Lung (tissue), 12 donors: ENCODE results near the gene FAM161B. TPM values are rescaled to one million over a fixed set of nuclear protein-coding genes. Genes with fewer than 3 reads are reported as not detected.
A peak's percentile ranks its signal among the peaks of the same experiment; 100 is the strongest.

ENCODE experiments used
- ATAC-seq: fragments of 200-7000 bp; cut with Tn5 transposase; one replicate; pipeline ENCODE4 v1.9.1; 2020; ENCODE audit warnings: moderate number of reproducible peaks; ENCODE audit not compliant: insufficient read depth, low FRiP score
- DNase-seq, 3 donors: peaks; one replicate each; pipeline ENCODE4 v3.0.0-alpha.2; 2013 to 2017
- H3K27ac ChIP-seq, 2 donors: one replicate each; pipeline ENCODE4 v1.5.1; 2013; ENCODE audit warnings: mild to moderate bottlenecking in 2 of 2, moderate library complexity in 2 of 2, control low read depth in 1 of 2, inconsistent platforms in 1 of 2, low read depth in 1 of 2, low read length in 1 of 2
- H3K27me3 ChIP-seq, 3 donors: one replicate each; pipeline ENCODE4 v1.5.1; 2013; ENCODE audit warnings: low read length in 2 of 3; ENCODE audit not compliant: control insufficient read depth in 3 of 3, insufficient read depth in 3 of 3
- H3K36me3 ChIP-seq, 4 donors: one replicate each; pipeline ENCODE4 v1.5.1; 2013; ENCODE audit warnings: low read length in 4 of 4, mild to moderate bottlenecking in 1 of 4, moderate library complexity in 1 of 4; ENCODE audit not compliant: control insufficient read depth in 4 of 4, insufficient read depth in 4 of 4
- H3K4me1 ChIP-seq, 5 donors: one replicate each; pipeline ENCODE4 v1.5.1; 2013; ENCODE audit warnings: low read length in 5 of 5, mild to moderate bottlenecking in 2 of 5, moderate library complexity in 1 of 5; ENCODE audit not compliant: control insufficient read depth in 5 of 5, insufficient read depth in 5 of 5
- H3K4me3 ChIP-seq: one replicate; pipeline ENCODE4 v1.5.1; 2013; ENCODE audit warnings: mild to moderate bottlenecking, control low read depth, moderate library complexity
- H3K9ac ChIP-seq, 2 donors: one replicate each; pipeline ENCODE4 v1.5.1; 2013; ENCODE audit warnings: low read length in 2 of 2, control low read depth in 1 of 2; ENCODE audit not compliant: insufficient read depth in 1 of 2
- H3K9me3 ChIP-seq, 4 donors: one replicate each; pipeline ENCODE4 v1.5.1; 2013; ENCODE audit warnings: low read length in 3 of 4, mild to moderate bottlenecking in 1 of 4, moderate library complexity in 1 of 4; ENCODE audit not compliant: control insufficient read depth in 4 of 4, insufficient read depth in 3 of 4
- CTCF ChIP-seq: IDR thresholded peaks from 2 replicates; pipeline ENCODE4 v1.5.1; 2012; ENCODE audit warnings: mild to moderate bottlenecking; ENCODE audit errors: control extremely low read depth, extremely low read depth
- WGBS, 2 donors: extraction: QIAGEN DNeasy Blood & Tissue Kit; methylation state at CpG; one replicate each; pipeline ENCODE4 v1.1.7; 2013; 5-methylcytosine and 5-hydroxymethylcytosine counted together
- polyA plus RNA-seq, 2 donors: library from polyadenylated mRNA; stranded (reverse); fragments of 200-250 nt; gene quantifications; one replicate each; pipeline ENCODE4 v1.2.1, GENCODE V29; 2013
- total RNA-seq, 2 donors: library from RNA; depleted of rRNA in 1 of 2; stranded (reverse); fragments of >200 nt in 1 of 2; gene quantifications; one replicate each; pipeline ENCODE4 v1.2.1, GENCODE V29; 2014 to 2021
- donor health status: control.
- donor health status: control.
- donor health status: Bipolar disorder and iron deficiency.
- donor health status: healthy.
- donor health status: DM: yes; HTN: yes; CAD: no.

The FAM161B gene
- total and polyA plus RNA-seq, 4 donors: 1.9 to 9.7 (median 3.4) TPM

- no peak for TF ChIP-seq CTCF
- Histone ChIP-seq H3K36me3 (peaks cover 6 to 36% (median 20%) of the 10 kb centered on the region in 4 donors), H3K27me3 (no peaks in the 10 kb centered on the region), H3K9me3 (no peaks in the 10 kb centered on the region), H3K4me1 (peaks cover 0 to 15% (median 3%) of the 10 kb centered on the region in 5 donors), H3K4me3 (no peak overlapping the region), H3K27ac (no peak overlapping the region), H3K9ac (no peak overlapping the region)
- 26% methylated on average over 4 of the region's 4 CpGs for WGBS, 2 donors
- peak; percentile 35 for ATAC-seq
- DNase-seq: peak; percentile 22 to 85 (median 76)
These were observed 6.8 kb downstream of the FAM161B start for GRCh38 chr14:73943083-73943482.

GRCh38 chr14:73942180-73942579, 7.7 kb downstream of the FAM161B start:
- H3K4me1 ChIP-seq: peaks cover 0 to 15% (median 3%) of the 10 kb centered on the region in 5 donors
- no peak for DNase-seq

GRCh38 chr14:73937012-73937411, 12.9 kb downstream of the FAM161B start:
- Histone ChIP-seq H3K27ac (no peak overlapping the region), H3K9me3 (no peaks in the 10 kb centered on the region), H3K4me3 (no peak overlapping the region), H3K9ac (no peak overlapping the region), H3K4me1 (no peaks in the 10 kb centered on the region), H3K36me3 (peaks cover 22 to 52% (median 37%) of the 10 kb centered on the region in 4 donors), H3K27me3 (no peaks in the 10 kb centered on the region)
- TF ChIP-seq CTCF: no peak
- WGBS, 2 donors: 96 to 100% methylated on average over 2 of the region's 2 CpGs
- ATAC-seq (no peak), DNase-seq (no peak)

More at GRCh38 chr14:73942180-73942579, 7.7 kb downstream of the FAM161B start:
- Histone ChIP-seq H3K9ac (no peak overlapping the region), H3K36me3 (peaks cover 10 to 41% (median 25%) of the 10 kb centered on the region in 4 donors), H3K27ac (no peak overlapping the region), H3K9me3 (no peaks in the 10 kb centered on the region), H3K27me3 (no peaks in the 10 kb centered on the region), H3K4me3 (no peak overlapping the region)
- WGBS, 2 donors: 82 to 84% methylated on average over 7 of the region's 7 CpGs
- no peak for ATAC-seq
- no peak for TF ChIP-seq CTCF

GRCh38 chr14:73936548-73936947, 13.3 kb downstream of the FAM161B start:
- 93 to 96% methylated on average over 1 of the region's 1 CpG for WGBS, 2 donors
- H3K36me3 ChIP-seq: peaks cover 27 to 56% (median 40%) of the 10 kb centered on the region in 4 donors

More at GRCh38 chr14:73936548-73936947, 13.3 kb downstream of the FAM161B start:
- ATAC-seq: no peak
- Histone ChIP-seq H3K4me1 (no peaks in the 10 kb centered on the region), H3K9ac (no peak overlapping the region), H3K9me3 (no peaks in the 10 kb centered on the region), H3K4me3 (no peak overlapping the region), H3K27ac (no peak overlapping the region), H3K27me3 (no peaks in the 10 kb centered on the region)
- no peak for TF ChIP-seq CTCF
- no peak for DNase-seq
